Calu3 (cell line): ENCODE measurements around the gene ACTA2. TPM values are rescaled to one million over a fixed set of nuclear protein-coding genes. Genes with fewer than 3 reads are reported as not detected.

ENCODE experiments used
- BruUV-seq: library from RNA; stranded (reverse); fragments of 400-500 nt; replicated peaks from 2 replicates; lab custom pipeline; 2021; lab: Mats Ljungman, UMichigan
- CTCF ChIA-PET: fragments of 300-600 bp; sonication (Branson Sonifier 250); formaldehyde crosslinking; loops from one replicate; lab custom pipeline; 2022; ENCODE audit warnings: antibody characterized with exemption; lab: Charles Lee
- DNase-seq: peaks from one replicate; pipeline ENCODE4 v3.0.0; 2022
- H3K27ac Mint-ChIP-seq: one replicate; pipeline ENCODE4 v1.8.0; 2022; ENCODE audit warnings: mixed read lengths; ENCODE audit not compliant: unreplicated experiment
- H3K27me3 Mint-ChIP-seq: one replicate; pipeline ENCODE4 v1.8.0; 2022; ENCODE audit warnings: mixed read lengths; ENCODE audit not compliant: unreplicated experiment
- H3K36me3 Mint-ChIP-seq: one replicate; pipeline ENCODE4 v1.8.0; 2022; ENCODE audit warnings: mild to moderate bottlenecking, moderate library complexity, mixed read lengths; ENCODE audit not compliant: insufficient read depth, unreplicated experiment
- H3K4me1 Mint-ChIP-seq: one replicate; pipeline ENCODE4 v1.8.0; 2022; ENCODE audit warnings: mild to moderate bottlenecking, low read depth, mixed read lengths; ENCODE audit not compliant: unreplicated experiment
- H3K4me3 Mint-ChIP-seq: one replicate; pipeline ENCODE4 v1.8.0; 2022; ENCODE audit warnings: mild to moderate bottlenecking, low read depth, moderate library complexity, mixed read lengths; ENCODE audit not compliant: unreplicated experiment
- H3K9me3 Mint-ChIP-seq: one replicate; pipeline ENCODE4 v1.8.0; 2022; ENCODE audit warnings: low read depth, mixed read lengths; ENCODE audit not compliant: unreplicated experiment
- CTCF ChIP-seq: fragments of 200-600 bp; IDR thresholded peaks from one replicate; pipeline ENCODE4 v1.8.0; 2022; ENCODE audit warnings: antibody characterized with exemption; ENCODE audit not compliant: unreplicated experiment
- intact Hi-C: fragments of 100-400 bp; cut with micrococcal nuclease; formaldehyde crosslinking; loops from one replicate; pipeline ENCODE4 v1.10.0; 2022; ENCODE audit not compliant: unreplicated experiment
- total RNA-seq: library from RNA; stranded (reverse); gene quantifications from 2 replicates; pipeline ENCODE4 v1.2.3, GENCODE V29; 2022

The ACTA2 gene
- total RNA-seq, 1 experiment from 2014 or later: 1.0 TPM

- H3K4me3 Mint-ChIP-seq: no peak overlapping the region
- H3K9me3 Mint-ChIP-seq: no peaks in the 10 kb centered on the region
- no peak overlapping the region for H3K27ac Mint-ChIP-seq
- BruUV-seq: no TSS peak
- no peaks in the 10 kb centered on the region for H3K4me1 Mint-ChIP-seq
- H3K36me3 Mint-ChIP-seq: no peaks in the 10 kb centered on the region
- TF ChIP-seq CTCF: no peak
- intact Hi-C loops: no loop called here
- no peaks in the 10 kb centered on the region for H3K27me3 Mint-ChIP-seq
- CTCF ChIA-PET: no interaction called here
- DNase-seq: no peak
These were observed 12.4 kb upstream of the ACTA2 start for GRCh38 chr10:88964869-88965415.

- intact Hi-C loops: no loop called here
- no TSS peak for BruUV-seq
- no peaks in the 10 kb centered on the region for H3K27me3 Mint-ChIP-seq
- no peaks in the 10 kb centered on the region for H3K9me3 Mint-ChIP-seq
- no peak overlapping the region for H3K4me3 Mint-ChIP-seq
- H3K27ac Mint-ChIP-seq: no peak overlapping the region
- CTCF ChIA-PET: no interaction called here
- DNase-seq: no peak
- H3K36me3 Mint-ChIP-seq: no peaks in the 10 kb centered on the region
- TF ChIP-seq CTCF: no peak
- no peaks in the 10 kb centered on the region for H3K4me1 Mint-ChIP-seq
These were observed 11.8 kb upstream of the ACTA2 start for GRCh38 chr10:88964360-88964759.

- CTCF ChIA-PET: no interaction called here
- DNase-seq: no peak
- Mint-ChIP-seq H3K36me3 (no peaks in the 10 kb centered on the region), H3K9me3 (no peaks in the 10 kb centered on the region), H3K4me3 (no peak overlapping the region), H3K27me3 (no peaks in the 10 kb centered on the region), H3K27ac (no peak overlapping the region), H3K4me1 (no peaks in the 10 kb centered on the region)
- intact Hi-C loops: no loop called here
- BruUV-seq: no TSS peak
- no peak for TF ChIP-seq CTCF
These were observed 10.7 kb upstream of the ACTA2 start for GRCh38 chr10:88963318-88963717.

- CTCF ChIA-PET: no interaction called here
These were observed 9.8 kb upstream of the ACTA2 start for GRCh38 chr10:88962336-88962735.

More at GRCh38 chr10:88962336-88962735, 9.8 kb upstream of the ACTA2 start:
- Mint-ChIP-seq H3K9me3 (no peaks in the 10 kb centered on the region), H3K36me3 (no peaks in the 10 kb centered on the region), H3K27me3 (no peaks in the 10 kb centered on the region), H3K4me1 (no peaks in the 10 kb centered on the region), H3K27ac (no peak overlapping the region), H3K4me3 (no peak overlapping the region)
- intact Hi-C loops: no loop called here
- no peak for TF ChIP-seq CTCF
- no peak for DNase-seq
- BruUV-seq: no TSS peak
